ENCODE data around the gene STAT5B. TPM values are rescaled to one million over a fixed set of nuclear protein-coding genes. Genes with fewer than 3 reads are reported as not detected.
A peak's percentile ranks its signal among the peaks of the same experiment; 100 is the strongest.
"Not testable (repeated sequence)": the region's sequence is repeated elsewhere in the genome, so short reads cannot be mapped to it uniquely, and the experiment has no call there.

The STAT5B gene
- total RNA-seq, 1 donor from 2014 or later, result 33.4 TPM

DNA sequence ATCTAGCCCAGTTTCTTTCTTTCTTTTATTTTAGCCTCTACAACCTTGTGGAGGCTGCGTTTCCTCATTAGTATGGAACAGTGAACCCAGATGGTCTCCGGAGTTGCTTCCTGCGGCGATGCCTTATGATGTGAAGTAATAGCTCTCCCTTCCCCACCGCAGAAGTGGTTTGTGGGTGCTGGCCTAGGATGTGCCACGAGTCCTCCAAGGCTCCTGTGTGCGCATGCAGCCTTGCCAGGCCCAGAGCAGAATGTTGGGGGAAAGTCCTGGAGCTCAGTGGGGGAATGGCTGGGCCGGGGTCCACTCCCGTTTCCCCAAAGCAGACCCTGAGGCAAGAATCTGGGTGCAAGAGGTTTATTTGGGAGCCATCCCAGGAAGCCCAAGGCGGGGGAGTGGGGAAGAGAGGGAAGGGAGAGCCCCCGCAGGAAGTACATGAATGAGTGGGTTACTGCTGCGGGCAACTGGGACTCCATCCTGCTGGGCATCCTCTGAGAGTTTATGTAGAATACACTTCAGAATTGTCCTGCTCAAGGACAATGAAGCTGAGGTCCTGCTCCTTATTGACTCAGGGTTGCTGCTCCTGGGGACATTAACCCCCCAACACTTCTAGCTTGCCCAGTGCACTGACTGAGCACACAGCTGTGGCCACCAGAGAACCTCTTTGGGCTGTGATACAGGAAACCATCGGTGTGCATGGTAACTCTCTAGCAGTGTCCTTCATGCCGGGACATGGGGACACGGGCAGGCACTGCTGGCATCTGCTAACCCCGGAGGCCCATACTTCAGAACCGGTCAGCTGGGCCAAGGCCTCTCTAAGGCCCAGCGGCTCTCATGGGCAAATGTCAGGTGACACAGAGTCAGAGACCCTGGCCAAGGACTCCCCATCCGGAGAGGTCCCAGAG is 87.2 kb downstream of the STAT5B start:
- no peak for DNase-seq
- ATAC-seq, result no peak
- intact Hi-C loops (cut with micrococcal nuclease), result no loop called here

DNA sequence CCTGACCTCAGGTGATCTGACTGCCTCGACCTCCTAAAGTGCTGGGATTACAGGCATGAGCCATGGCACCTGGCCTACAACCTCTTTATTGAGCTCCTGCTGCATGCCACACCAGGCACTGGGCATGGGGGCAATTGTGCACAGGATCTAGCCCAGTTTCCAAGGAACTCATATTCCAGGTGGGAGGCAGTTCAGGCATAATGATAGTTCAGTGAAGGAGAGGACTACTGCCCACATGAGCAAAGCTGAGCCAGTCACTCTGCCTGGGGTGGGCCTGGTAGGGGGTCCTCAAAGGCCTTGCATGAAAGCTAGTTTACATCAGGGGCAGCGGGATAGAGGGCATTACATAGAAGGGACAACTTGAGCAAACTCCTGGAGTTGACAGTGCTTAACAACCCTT is 88.4 kb downstream of the STAT5B start:
- DNase-seq (no peak), ATAC-seq (no peak)
- intact Hi-C loops (cut with micrococcal nuclease), result no loop called here

DNA sequence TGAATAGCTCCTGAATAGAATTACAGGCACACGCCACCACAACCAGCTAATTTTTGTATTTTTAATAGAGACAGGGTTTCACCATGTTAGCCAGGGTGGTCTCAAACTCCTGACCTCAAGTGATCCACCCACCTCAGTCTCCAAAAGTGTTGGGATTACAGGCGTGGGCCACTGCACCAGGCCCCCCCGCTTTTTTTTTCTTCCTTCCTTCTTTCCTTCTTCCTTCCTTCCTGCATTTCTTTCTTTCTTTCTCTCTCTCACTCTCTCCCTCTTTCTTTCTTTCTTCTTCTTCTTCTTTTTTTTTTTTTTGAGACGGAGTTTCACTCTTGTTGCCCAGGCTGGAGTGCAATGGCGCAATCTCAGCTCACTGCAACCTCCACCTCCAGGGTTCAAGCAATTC is 90.0 kb downstream of the STAT5B start:
- ATAC-seq; intact Hi-C loops (cut with micrococcal nuclease); DNase-seq: not testable (repeated sequence)

DNA sequence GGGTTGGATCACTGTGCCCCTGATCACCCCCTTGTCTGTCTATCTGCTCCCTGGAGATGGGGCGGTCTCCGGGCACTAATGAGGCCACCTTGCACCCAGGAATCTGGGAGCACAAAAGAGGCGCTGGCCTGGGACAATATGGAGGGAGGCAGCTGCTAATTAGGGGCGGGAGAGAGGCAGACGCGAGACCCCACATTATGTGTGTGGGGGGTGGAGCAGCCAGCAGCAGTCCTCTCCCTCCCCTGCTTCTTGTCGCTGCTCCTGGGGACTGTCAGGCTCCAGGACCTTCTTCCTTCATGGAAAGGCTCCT is 90.6 kb downstream of the STAT5B start:
- intact Hi-C loops (cut with micrococcal nuclease), result no loop called here
- ATAC-seq, result no peak
- no peak for DNase-seq

DNA sequence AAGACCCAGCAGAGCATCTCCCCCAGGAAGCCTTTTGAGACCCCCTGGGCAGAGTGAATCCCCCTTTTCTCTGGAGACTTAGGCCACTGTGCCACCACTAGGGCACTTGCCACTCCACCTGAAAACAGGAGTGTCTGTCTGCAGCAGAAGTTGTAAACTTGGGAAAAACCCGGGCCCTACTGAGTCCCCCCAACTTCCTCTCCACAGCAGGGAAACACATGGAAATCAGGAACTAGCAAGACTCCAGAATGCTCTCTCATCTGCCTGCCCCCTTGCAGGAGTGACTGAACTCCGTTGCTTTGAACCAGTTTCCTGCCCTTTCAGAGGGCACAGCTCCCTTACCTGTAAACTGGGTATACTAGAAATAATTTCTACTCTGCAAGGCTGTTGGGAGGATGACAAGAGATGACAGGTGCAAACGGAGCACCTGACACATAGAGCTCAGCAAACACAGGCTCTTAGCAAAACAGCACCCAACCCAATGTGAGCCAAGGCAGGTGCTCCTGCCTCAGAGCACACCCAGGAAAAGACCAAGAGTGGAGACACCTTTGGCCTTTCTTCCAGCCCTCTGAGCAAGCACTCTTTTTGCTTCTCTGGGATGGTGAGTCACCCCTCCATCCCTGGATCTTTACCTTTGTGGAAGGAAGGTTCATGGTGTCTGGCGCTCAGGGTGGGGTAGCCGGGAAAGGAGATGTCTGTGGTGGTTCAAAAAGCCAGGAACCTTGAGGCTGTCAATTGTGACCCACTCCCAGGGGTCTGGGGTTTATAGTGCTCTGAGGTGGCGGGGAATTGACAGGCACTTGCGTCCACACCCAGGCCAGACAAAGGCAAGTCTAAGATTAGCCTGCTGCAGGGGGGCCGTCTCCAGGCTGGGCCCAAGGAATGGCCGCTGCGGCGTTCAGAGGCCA is 91.2 kb downstream of the STAT5B start, which contains the start of gene HCRT:
Gene HCRT (minus strand): TSS at position 740 of the 908 bp plus-strand sequence. CDS start 87 bp downstream, at position 653.
- DNase-seq (no peak), ATAC-seq (no peak)
- intact Hi-C loops (cut with micrococcal nuclease), result no loop called here

DNA sequence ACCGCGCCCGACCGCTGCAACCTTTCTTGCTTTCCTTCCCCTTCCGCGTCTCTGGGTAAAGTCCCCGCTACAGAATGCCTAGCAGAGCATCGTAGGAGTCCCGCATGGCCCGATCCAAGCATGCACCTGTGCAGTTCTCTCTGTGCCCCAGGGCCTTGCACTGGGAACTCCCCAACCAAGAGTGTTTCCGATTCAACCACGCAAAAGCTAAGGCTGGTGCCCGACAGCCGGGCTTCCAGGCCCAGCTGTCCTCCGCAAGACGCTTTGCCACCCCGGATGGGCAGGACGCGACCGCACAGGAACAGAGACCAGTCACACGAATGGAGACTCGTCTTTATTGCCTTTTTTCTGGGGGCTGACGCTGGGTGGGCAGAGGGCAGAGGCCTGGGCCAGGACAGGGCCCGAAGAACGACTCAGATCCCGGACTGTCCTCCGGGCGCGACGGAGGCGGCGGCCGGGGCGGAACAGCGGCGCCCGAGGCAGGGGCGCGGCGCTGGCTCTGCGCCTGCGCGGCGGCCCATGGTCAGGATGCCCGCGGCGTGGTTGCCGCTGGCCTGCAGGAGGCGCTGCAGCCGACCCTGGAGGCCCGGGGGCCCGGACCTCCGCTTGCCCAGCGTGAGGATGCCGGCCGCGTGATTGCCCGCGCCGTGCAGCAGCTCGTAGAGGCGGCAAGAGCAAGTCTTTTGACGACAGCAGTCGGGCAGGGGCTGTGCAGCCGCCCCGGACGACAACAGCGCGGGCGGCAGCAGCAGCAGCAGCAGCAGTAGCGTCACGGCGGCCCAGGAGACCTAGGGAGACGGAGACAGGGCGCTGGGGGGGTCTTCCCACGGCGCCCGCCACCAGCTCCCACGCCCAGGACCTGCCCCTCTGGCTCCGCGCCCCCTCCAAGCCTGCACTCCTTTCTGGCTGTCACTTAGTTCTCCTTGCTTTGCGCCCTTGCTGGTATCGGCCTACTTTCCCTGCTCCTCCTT is 92.2 kb downstream of the STAT5B start:
- intact Hi-C loops (cut with micrococcal nuclease), result no loop called here
- DNase-seq, result peak; percentile 89
- ATAC-seq, result peak; percentile 89

DNA sequence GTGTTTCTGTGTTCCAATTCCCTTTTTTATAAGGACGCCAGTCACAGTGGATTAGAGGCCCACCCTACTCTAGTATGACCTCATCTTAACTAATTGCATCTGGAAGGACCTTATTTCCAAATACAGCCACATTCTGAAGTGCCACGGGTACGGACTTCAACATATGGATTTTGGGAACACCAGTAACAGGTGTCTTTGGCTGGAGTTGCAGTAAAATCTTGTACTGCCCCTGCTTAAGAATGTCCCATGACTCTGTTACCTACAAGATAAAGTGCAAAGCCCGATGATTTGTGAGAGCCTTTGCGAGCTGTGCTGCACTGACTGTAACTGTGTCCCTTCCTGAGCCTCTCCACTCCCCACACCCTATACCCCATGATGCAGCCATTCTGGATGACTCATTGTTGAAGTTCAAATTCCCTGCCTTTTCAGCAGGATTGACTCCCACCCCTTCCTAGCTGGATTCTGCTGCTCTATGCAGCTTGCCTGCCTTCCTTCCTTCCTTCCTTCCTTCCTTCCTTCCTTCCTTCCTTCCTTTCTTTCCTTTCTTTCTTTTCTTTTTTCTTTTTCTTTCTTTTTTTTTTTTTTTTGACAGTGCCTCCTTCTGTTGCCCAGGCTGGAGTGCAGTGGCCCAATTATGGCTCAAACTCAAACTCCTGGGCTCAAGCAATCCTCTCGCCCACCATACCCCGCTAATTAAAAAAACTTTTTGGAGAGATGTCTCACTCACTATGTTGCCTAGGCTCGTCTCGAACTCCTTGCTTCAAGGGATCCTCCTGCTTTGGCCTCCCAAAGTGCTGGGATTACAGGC is 93.1 kb downstream of the STAT5B start:
- intact Hi-C loops (cut with micrococcal nuclease), result no loop called here
- DNase-seq, result no peak
- ATAC-seq, result no peak

DNA sequence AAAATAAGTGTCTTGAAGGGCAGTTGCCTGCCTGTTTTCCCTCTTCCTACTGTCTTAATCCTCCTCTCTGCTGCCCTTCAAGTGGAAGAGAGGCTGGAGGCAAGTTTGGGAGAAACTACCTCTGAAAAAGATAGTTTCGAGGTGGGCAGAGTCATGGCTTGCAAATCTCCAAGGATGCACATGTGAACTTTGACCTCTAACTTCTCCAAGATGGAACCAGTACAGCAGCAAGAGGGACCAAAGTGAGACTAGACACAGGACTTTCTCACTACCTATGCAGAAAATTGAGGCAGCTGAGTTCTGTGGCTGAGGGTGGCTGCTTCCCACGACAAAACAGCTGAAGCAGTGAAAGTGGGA is 94.4 kb downstream of the STAT5B start:
- intact Hi-C loops (cut with micrococcal nuclease), result no loop called here
- no peak for DNase-seq

DNA sequence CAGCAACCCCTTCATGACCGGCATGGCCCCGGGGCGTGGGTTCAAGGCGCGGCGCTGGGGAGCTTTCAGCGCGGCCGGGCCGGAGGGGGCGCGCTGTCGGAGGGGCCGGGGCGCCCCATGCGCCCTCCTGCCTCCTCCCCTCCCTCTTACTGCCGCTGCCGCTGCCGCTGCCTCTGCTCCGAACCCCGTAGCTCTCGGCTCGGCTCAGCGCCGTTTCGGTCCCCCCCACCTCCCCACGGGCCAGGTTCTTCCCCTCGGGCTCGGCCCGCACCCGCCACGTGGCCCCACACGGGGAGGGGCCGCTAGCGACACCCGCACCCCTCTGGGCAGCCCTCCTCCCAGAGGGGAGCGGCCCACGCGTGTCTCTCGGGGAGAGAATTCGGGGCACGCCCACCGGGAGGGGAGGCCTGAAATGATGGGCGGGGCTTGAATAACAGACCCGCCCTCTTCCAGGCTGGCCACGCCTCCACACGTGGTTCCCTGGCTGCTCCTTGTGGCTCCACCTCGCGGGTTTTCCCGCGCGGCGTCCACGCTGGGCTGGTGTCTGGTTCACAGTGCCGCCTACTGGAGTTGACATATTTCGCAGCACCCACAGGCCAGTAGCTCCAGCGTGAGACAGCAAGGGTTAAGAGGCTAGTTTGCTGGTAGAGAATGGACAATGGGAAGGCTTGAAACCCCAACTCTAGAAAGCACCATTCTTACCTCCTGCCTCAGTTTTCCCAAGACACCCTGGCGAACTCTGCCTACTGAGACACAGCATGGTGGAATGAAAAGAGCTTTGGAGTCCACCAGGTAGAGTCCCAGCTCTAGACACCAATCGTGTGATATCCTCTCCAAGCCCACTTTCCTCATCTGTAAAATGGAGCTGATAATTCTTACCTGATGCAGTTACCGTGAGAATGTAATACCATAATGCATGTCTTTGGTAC is 95.0 kb downstream of the STAT5B start, which contains the start of gene KCNH4:
Gene KCNH4 (minus strand): TSS at position 221 of the 929 bp plus-strand sequence. CDS start 197 bp downstream, at position 24.
- DNase-seq (peak; percentile 87), ATAC-seq (peak; percentile 66)
- intact Hi-C loops (cut with micrococcal nuclease), result no loop called here

More for the DNA sequence above, 94.4 kb downstream of the STAT5B start:
- no peak for ATAC-seq

DNA sequence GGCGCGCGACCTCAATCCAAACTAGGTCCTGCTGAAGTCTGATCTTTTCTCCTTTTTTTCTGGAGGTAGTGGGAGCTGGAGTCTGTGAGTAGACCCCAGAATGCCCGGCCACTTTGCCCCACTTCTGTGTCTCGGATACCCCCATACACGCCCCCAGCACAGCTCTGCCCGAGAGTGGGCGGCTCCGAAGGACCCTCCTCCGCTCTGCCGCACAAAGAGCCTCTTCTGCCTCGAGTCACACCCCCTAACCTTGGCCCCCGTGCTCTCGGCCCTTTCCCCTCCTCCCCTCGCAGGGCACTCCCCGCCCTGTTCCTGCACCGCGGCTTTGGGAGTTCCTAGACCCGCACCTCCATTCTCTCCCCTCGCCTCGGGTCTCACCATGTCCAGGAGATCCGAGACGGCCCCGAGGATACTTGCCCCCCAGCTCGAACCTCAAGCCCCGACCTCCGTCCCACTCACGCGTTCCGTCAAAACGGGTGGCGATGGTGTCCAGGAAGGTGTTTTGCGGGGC is 95.7 kb downstream of the STAT5B start:
- DNase-seq (no peak), ATAC-seq (no peak)
- intact Hi-C loops (cut with micrococcal nuclease), result no loop called here

DNA sequence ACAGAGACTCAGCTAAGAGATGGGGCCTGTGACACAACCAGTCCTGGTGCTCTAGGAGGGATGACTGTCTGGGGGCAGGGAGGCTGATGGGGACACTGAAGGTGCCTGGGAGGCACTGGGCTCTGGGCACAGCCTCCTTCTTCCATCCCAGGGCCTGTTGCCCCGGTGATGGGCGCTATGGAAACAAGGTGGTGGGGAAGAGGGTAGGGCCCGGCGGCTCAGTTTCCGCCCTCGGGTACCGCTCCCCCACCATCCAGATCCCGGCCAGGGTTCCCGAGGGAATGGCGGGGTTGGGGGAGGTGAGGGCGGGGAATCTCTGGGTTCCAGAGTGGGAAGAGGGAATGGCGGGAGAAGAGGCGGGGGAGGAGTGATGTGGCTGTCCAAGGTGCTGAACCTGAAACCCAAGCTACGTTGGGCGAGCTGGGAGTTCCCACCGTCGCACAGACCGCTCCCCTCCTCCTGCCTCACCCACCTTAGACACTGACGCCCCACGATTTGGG is 96.2 kb downstream of the STAT5B start:
- ATAC-seq (peak; percentile 14), DNase-seq (peak; percentile 44)
- intact Hi-C loops (cut with micrococcal nuclease), result no loop called here

DNA sequence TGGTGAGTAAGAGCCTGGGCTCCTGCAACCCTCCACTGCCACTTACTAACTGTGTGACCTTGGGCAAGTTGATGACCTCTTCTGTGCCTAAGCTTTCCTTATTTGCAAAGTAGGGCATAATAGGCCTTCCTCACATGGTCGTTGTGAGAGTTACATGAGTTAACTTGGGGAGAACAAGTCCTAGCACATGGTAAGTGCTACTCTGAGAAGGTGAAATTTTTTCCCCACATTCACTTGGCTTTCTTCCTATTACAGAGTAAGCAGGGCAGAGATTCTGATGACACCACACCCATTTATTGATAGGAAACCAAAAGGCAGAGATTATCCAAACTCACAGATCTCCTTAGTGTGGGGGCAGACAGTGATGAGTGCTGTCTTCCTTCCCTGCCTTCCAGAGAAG is 96.9 kb downstream of the STAT5B start:
- ATAC-seq, result no peak

DNA sequence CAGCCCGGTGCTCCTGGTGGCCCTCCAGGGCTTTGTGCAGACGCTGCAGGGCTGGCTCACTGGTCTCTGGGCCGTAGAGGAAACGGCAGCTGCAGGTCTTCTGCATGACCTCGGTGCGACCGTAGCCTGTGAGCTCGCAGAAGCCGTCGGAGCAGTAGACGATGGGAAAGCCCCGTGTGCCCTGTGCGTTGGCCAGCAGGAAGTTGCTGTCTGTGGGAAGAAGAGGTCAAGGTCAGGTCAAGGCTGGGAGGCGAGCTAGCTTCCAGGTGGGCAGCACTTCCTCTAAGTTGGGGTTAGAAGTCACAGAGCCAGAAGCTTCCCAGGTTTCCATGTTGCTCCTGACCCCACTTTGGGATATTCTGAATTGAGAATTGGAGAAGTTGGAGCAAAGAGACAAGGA is 97.4 kb downstream of the STAT5B start:
- ATAC-seq (no peak), DNase-seq (no peak)
- intact Hi-C loops (cut with micrococcal nuclease), result no loop called here

More for the DNA sequence above, 96.9 kb downstream of the STAT5B start:
- intact Hi-C loops (cut with micrococcal nuclease), result no loop called here
- no peak for DNase-seq

DNA sequence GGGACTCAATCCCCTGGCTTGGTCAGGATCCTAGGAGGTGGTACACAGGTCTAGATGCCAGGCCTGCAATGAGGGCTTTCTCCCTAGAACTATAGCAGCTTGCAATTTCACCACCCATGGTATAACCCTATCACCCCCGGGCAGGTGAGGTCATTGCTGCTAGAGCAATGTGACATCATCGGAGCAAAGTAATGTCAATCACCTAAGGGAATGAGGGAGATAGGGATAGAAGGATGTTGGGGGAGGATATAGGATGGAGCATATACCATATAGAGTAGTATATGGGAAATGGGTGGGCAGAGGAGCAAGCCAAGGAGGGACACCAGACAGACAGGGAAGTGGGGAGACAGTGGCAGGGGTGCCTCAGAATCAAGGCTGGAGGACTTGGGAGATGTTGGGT is 98.5 kb downstream of the STAT5B start:
- intact Hi-C loops (cut with micrococcal nuclease), result no loop called here
- no peak for DNase-seq
- no peak for ATAC-seq

DNA sequence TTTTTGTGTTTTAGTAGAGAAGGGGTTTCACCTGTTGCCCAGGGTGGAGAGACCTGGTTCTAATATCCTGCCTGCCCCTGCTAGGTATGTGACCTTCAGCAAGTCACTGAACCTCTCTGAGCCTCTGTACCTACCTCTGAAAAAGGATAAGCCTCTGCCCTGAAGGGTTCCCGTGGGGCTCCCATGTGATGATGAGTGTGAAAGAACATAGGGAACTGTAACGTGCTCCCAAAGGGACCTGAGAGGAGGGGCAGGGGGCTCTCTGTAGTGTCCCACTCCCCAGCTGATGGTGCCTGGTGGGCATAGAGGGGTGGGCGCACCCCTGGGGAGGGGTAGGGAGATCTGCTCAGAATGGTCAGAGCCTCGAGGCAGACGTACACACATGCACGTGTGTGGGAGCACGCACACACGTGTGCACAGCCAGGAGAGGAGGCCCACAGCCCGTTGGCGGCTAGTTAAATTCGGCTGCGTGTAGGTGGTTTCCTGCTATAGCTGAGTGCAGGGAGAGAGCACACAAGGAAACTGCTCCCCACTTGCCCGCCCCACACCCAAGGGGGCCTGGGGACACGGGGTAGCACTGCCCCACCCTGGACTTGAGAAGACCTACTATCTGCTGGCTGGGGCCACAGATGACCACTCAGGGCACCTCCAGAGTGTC is 101.9 kb downstream of the STAT5B start:
- intact Hi-C loops (cut with micrococcal nuclease), result no loop called here

DNA sequence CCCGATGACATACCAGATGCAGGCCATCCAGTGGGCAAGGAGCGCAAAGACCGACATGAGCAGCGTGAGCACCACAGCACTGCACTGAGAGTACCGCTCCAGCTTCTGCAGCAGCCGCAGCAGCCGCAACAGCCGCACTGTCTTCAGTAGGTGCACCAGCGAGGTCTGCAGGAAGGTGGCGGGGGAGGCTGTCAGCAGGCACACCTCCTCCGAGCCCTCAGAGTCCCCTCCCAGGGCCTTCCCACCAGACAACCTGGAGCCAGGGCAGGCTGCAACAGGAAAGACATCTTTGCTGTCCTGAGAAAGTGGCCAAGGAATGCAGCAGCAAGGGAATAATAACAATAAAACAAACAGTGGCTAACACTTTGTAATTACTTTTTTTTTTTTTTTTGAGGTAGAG is 104.4 kb downstream of the STAT5B start:
- ATAC-seq, result no peak
- no peak for DNase-seq
- intact Hi-C loops (cut with micrococcal nuclease), result no loop called here

More for the DNA sequence above, 101.9 kb downstream of the STAT5B start:
- DNase-seq (no peak), ATAC-seq (no peak)
